ENCODE measurements around the gene SSRP1. TPM values are rescaled to one million over a fixed set of nuclear protein-coding genes. Genes with fewer than 3 reads are reported as not detected.
A peak's percentile ranks its signal among the peaks of the same experiment; 100 is the strongest.

SSRP1 gene
- 64.3 to 139 TPM (median 115 TPM) in 3 replicates for polyA plus RNA-seq
- polyA plus RNA-seq (2011; ENCODE audit: low read depth), result 80.2 TPM
- 97.3 and 122 TPM in 2 replicates for polyA plus RNA-seq (2011; cell fraction: cytosol; rRNA removed)
- 74.8 and 78.5 TPM in 2 replicates for polyA plus RNA-seq (2011; cell fraction: nucleus; rRNA removed)
- 65.8 and 117 TPM in 2 replicates for polyA plus RNA-seq (2012; ENCODE audit: low replicate concordance)
- polyA minus RNA-seq, result 102 to 159 TPM (median 129 TPM) in 3 replicates
- 56.2 TPM for polyA minus RNA-seq (2011; cell fraction: cytosol; rRNA and poly(A)+ RNA removed)
- polyA minus RNA-seq (2011; cell fraction: nucleus; rRNA and poly(A)+ RNA removed), result 19.4 and 27.7 TPM in 2 replicates

- Histone ChIP-seq H3K79me2 (ENCODE audit: control insufficient read depth, insufficient read depth, low read length) (peaks cover 37% of the 10 kb centered on the region), H3K9me1 (ENCODE audit: control insufficient read depth, extremely low read depth, insufficient read depth, low read length) (no peaks in the 10 kb centered on the region), H3K9me3 (ENCODE audit: control insufficient read depth, low read depth, low read length) (no peaks in the 10 kb centered on the region), H3K4me1 (ENCODE audit: control insufficient read depth, extremely low read depth, insufficient read depth, low read length) (peaks cover 15% of the 10 kb centered on the region), H3K4me2 (ENCODE audit: control insufficient read depth, extremely low read depth, insufficient read depth, low read depth, low read length) (peak within 1 kb of the TSS; percentile 99), H3K4me3 (ENCODE audit: control insufficient read depth in 2 of 3, extremely low read depth in 1 of 3, insufficient read depth in 2 of 3, low read depth in 1 of 3, low read length in 3 of 3) (peak within 1 kb of the TSS; percentile 81 to 91 (median 82)), H3K36me3 (ENCODE audit: control insufficient read depth in 2 of 2, extremely low read depth in 1 of 2, insufficient read depth in 2 of 2, low read length in 2 of 2) (peaks cover 26 to 32% of the 10 kb centered on the region in 2 experiments), H3K9ac (ENCODE audit: control insufficient read depth, extremely low read depth, insufficient read depth, low read length) (peak within 1 kb of the TSS; percentile 85), H3K27me3 (ENCODE audit: control insufficient read depth, extremely low read depth, insufficient read depth, low read length) (peaks cover 3% of the 10 kb centered on the region), H2AFZ (ENCODE audit: control insufficient read depth, low read length) (peak within 1 kb of the TSS; percentile 88), H4K20me1 (ENCODE audit: control insufficient read depth, extremely low read depth, insufficient read depth, low read length) (no peaks in the 10 kb centered on the region), H3K27ac (ENCODE audit: control insufficient read depth, insufficient read depth, low read length) (peak within 1 kb of the TSS; percentile 72)
- dilution Hi-C loops (cut with MboI; ENCODE audit: extremely low pct_ligation_motif_present, low sequenced_read_pairs), result no loop called here
- TF ChIP-seq, protein P1, sequence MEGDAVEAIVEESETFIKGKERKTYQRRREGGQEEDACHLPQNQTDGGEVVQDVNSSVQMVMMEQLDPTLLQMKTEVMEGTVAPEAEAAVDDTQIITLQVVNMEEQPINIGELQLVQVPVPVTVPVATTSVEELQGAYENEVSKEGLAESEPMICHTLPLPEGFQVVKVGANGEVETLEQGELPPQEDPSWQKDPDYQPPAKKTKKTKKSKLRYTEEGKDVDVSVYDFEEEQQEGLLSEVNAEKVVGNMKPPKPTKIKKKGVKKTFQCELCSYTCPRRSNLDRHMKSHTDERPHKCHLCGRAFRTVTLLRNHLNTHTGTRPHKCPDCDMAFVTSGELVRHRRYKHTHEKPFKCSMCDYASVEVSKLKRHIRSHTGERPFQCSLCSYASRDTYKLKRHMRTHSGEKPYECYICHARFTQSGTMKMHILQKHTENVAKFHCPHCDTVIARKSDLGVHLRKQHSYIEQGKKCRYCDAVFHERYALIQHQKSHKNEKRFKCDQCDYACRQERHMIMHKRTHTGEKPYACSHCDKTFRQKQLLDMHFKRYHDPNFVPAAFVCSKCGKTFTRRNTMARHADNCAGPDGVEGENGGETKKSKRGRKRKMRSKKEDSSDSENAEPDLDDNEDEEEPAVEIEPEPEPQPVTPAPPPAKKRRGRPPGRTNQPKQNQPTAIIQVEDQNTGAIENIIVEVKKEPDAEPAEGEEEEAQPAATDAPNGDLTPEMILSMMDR (optimal IDR thresholded peaks at IDR 0.05 in 1 of 3, IDR thresholded peaks at IDR 0.05 in 1 of 3, conservative IDR thresholded peaks at IDR 0.05 in 1 of 3; ENCODE audit: extremely low read depth in 1 of 3, insufficient read depth in 2 of 3, low read length in 3 of 3), result peak in 1 of 3 experiments; percentile 41
- no peak for TF ChIP-seq EZH2 (IDR thresholded peaks at IDR 0.05; ENCODE audit: low read length)
- FAIRE-seq, result peak; percentile 78
- DNase-seq (ENCODE audit: low read depth, low spot score), result no peak
Measured at GRCh38 chr11:57335343-57336110, at the start of gene SSRP1. Gene SSRP1, minus strand, starts transcription at chr11:57335892. Its CDS starts 771 bp downstream, at chr11:57335121.

DNA sequence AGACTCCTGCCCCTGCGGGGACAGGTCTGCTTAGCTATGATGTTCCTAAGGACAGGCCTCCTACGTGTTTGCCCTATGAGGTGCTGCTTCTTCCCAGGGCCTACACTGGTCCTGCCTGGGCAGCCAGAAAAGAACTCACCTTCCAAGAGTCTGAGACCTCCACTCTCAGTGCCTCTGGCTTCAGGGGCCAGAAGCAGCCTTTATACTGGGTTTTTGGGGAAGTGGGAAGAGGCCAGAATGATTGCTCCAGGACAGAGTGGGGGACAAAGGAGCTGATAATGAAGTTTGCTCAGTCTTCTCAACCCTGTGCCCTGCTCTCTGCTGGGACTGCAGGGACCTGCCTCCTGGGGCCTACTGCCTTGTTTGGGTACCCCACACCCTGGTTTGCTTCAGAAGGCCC, 45.3 kb upstream of the SSRP1 start, which contains the start of gene PRG3:
Gene PRG3, minus strand, starts transcription at position 176 of the 400 bp plus-strand sequence. CDS start 442 bp downstream, outside the sequence.
- H3K36me3 ChIP-seq (ENCODE audit: control insufficient read depth in 2 of 2, extremely low read depth in 1 of 2, insufficient read depth in 2 of 2, low read length in 2 of 2), result no peaks in the 10 kb centered on the region
- H3K4me1 ChIP-seq (ENCODE audit: control insufficient read depth, extremely low read depth, insufficient read depth, low read length), result no peaks in the 10 kb centered on the region
- TF ChIP-seq, protein P1 (optimal IDR thresholded peaks at IDR 0.05 in 1 of 3, IDR thresholded peaks at IDR 0.05 in 1 of 3, conservative IDR thresholded peaks at IDR 0.05 in 1 of 3; ENCODE audit: extremely low read depth in 1 of 3, insufficient read depth in 2 of 3, low read length in 3 of 3), result no peak
- no peak for TF ChIP-seq EZH2 (IDR thresholded peaks at IDR 0.05; ENCODE audit: low read length)
- H3K9me3 ChIP-seq (ENCODE audit: control insufficient read depth, low read depth, low read length), result no peaks in the 10 kb centered on the region
- dilution Hi-C loops (cut with MboI; ENCODE audit: extremely low pct_ligation_motif_present, low sequenced_read_pairs), result no loop called here
- H3K4me2 ChIP-seq (ENCODE audit: control insufficient read depth, extremely low read depth, insufficient read depth, low read depth, low read length), result no peak within 1 kb of the TSS
- no peaks in the 10 kb centered on the region for H3K9me1 ChIP-seq (ENCODE audit: control insufficient read depth, extremely low read depth, insufficient read depth, low read length)
- no peak within 1 kb of the TSS for H3K9ac ChIP-seq (ENCODE audit: control insufficient read depth, extremely low read depth, insufficient read depth, low read length)
- no peak for DNase-seq (ENCODE audit: low read depth, low spot score)
- H3K4me3 ChIP-seq (ENCODE audit: control insufficient read depth in 2 of 3, extremely low read depth in 1 of 3, insufficient read depth in 2 of 3, low read depth in 1 of 3, low read length in 3 of 3), result no peak within 1 kb of the TSS
- H4K20me1 ChIP-seq (ENCODE audit: control insufficient read depth, extremely low read depth, insufficient read depth, low read length), result no peaks in the 10 kb centered on the region
- no peak within 1 kb of the TSS for H3K27ac ChIP-seq (ENCODE audit: control insufficient read depth, insufficient read depth, low read length)
- FAIRE-seq, result no peak
- H2AFZ ChIP-seq (ENCODE audit: control insufficient read depth, low read length), result no peak within 1 kb of the TSS
- no peaks in the 10 kb centered on the region for H3K79me2 ChIP-seq (ENCODE audit: control insufficient read depth, insufficient read depth, low read length)
- no peaks in the 10 kb centered on the region for H3K27me3 ChIP-seq (ENCODE audit: control insufficient read depth, extremely low read depth, insufficient read depth, low read length)

Measured in keratinocyte (primary cell).